ENCODE data around the gene AHDC1.
"Not testable (repeated sequence)": the region's sequence is repeated elsewhere in the genome, so short reads cannot be mapped to it uniquely, and the experiment has no call there.

Gene AHDC1

GRCh38 chr1:27519331-27520258 is 84.3 kb downstream of the AHDC1 start:
- peak in 45 of 56 donors; percentile 39 to 83 (median 66) for DNase-seq

GRCh38 chr1:27518808-27519207 is 85.1 kb downstream of the AHDC1 start:
- no peak for DNase-seq

GRCh38 chr1:27517907-27518718 is 85.8 kb downstream of the AHDC1 start:
- no peak for DNase-seq

- no peak for DNase-seq
These were observed 86.6 kb downstream of the AHDC1 start for GRCh38 chr1:27517301-27517700.

GRCh38 chr1:27515626-27516025 is 88.3 kb downstream of the AHDC1 start:
- DNase-seq = no peak

GRCh38 chr1:27513958-27514357 is 90.0 kb downstream of the AHDC1 start:
- peak in 6 of 56 donors; percentile 7 to 36 (median 14) for DNase-seq

- no peak for DNase-seq
These were observed 90.4 kb downstream of the AHDC1 start for GRCh38 chr1:27513528-27513927.

GRCh38 chr1:27509127-27510080 is 94.5 kb downstream of the AHDC1 start:
- DNase-seq = no peak

- DNase-seq = no peak
These were observed 95.8 kb downstream of the AHDC1 start for GRCh38 chr1:27507960-27508665.

GRCh38 chr1:27506703-27507102 is 97.2 kb downstream of the AHDC1 start:
- no peak for DNase-seq

- no peak for DNase-seq
These were observed 98.6 kb downstream of the AHDC1 start for GRCh38 chr1:27505420-27505680.

GRCh38 chr1:27504588-27505419 is 99.1 kb downstream of the AHDC1 start:
- DNase-seq = peak in 53 of 56 donors; percentile 55 to 96 (median 78)

GRCh38 chr1:27503844-27504587 is 99.9 kb downstream of the AHDC1 start:
- DNase-seq = peak in 1 of 56 donors; percentile 53

GRCh38 chr1:27503033-27503432 is 100.9 kb downstream of the AHDC1 start:
- DNase-seq = no peak

- DNase-seq = not testable (repeated sequence)
These were observed 102.8 kb downstream of the AHDC1 start for GRCh38 chr1:27501159-27501558.

- DNase-seq = no peak
These were observed 104.8 kb downstream of the AHDC1 start for GRCh38 chr1:27499142-27499541.

GRCh38 chr1:27496604-27497155 is 107.3 kb downstream of the AHDC1 start:
- DNase-seq = no peak

- DNase-seq = peak in 1 of 56 donors; percentile 44
These were observed 111.1 kb downstream of the AHDC1 start for GRCh38 chr1:27492796-27493195.

Data from amygdala (tissue), 56 donors.